SW 1271 (cell line): Measurements from ENCODE around the gene MRPL28.
"Not testable (repeated sequence)": the region's sequence is repeated elsewhere in the genome, so short reads cannot be mapped to it uniquely, and the experiment has no call there.

Experiments used
- DNase-seq, 2 experiments: peaks; one replicate each; lab custom pipeline; 2025; lab: John Stamatoyannopoulos, UW

Gene MRPL28

GRCh38 chr16:339680-340079 lies 30.7 kb downstream of the MRPL28 start:
- DNase-seq = no peak

- DNase-seq = no peak
These were observed 32.3 kb downstream of the MRPL28 start for GRCh38 chr16:337975-338575.

GRCh38 chr16:337437-337836 lies 32.9 kb downstream of the MRPL28 start:
- no peak for DNase-seq

- no peak for DNase-seq
These were observed 34.1 kb downstream of the MRPL28 start for GRCh38 chr16:336269-336668.

- DNase-seq = not testable (repeated sequence)
These were observed 35.3 kb downstream of the MRPL28 start for GRCh38 chr16:334861-335632.

- not testable (repeated sequence) for DNase-seq
These were observed 36.0 kb downstream of the MRPL28 start for GRCh38 chr16:334164-334832.

GRCh38 chr16:333406-334094 lies 36.8 kb downstream of the MRPL28 start:
- DNase-seq = no peak

- DNase-seq = not testable (repeated sequence)
These were observed 39.0 kb downstream of the MRPL28 start for GRCh38 chr16:331181-331814.

- no peak for DNase-seq
These were observed 39.6 kb downstream of the MRPL28 start for GRCh38 chr16:330741-331140.

- no peak for DNase-seq
These were observed 44.8 kb downstream of the MRPL28 start for GRCh38 chr16:325375-326145.

GRCh38 chr16:324451-325334 lies 45.6 kb downstream of the MRPL28 start:
- no peak for DNase-seq

- no peak for DNase-seq
These were observed 46.2 kb downstream of the MRPL28 start for GRCh38 chr16:324201-324450.

- DNase-seq = no peak
These were observed 47.7 kb downstream of the MRPL28 start for GRCh38 chr16:322476-323143.

- no peak for DNase-seq
These were observed 48.8 kb downstream of the MRPL28 start for GRCh38 chr16:321532-321931.

- no peak for DNase-seq
These were observed 50.1 kb downstream of the MRPL28 start for GRCh38 chr16:320206-320605.

- DNase-seq = no peak
These were observed 51.7 kb downstream of the MRPL28 start for GRCh38 chr16:318628-319027.

- DNase-seq = no peak
These were observed 52.8 kb downstream of the MRPL28 start for GRCh38 chr16:317583-317982.
